HPDE6-E6E7 (cell line): ENCODE data around the gene ARHGEF11.

ENCODE experiments used
- DNase-seq: peaks from one replicate; pipeline ENCODE4 v3.0.0; 2011; ENCODE audit warnings: missing footprints; ENCODE audit errors: extremely low spot score

ARHGEF11 gene

GRCh38 chr1:156910309-156910782, 135.2 kb downstream of the ARHGEF11 start:
- no peak for DNase-seq

- no peak for DNase-seq
These were observed 135.9 kb downstream of the ARHGEF11 start for GRCh38 chr1:156909671-156910070.

- DNase-seq: no peak
These were observed 136.6 kb downstream of the ARHGEF11 start for GRCh38 chr1:156908955-156909354.

- DNase-seq: no peak
These were observed 137.0 kb downstream of the ARHGEF11 start for GRCh38 chr1:156908541-156908940.

GRCh38 chr1:156906206-156906906, 139.2 kb downstream of the ARHGEF11 start:
- no peak for DNase-seq

- DNase-seq: no peak
These were observed 139.9 kb downstream of the ARHGEF11 start for GRCh38 chr1:156905651-156906050.

GRCh38 chr1:156905176-156905575, 140.4 kb downstream of the ARHGEF11 start:
- DNase-seq: no peak

- no peak for DNase-seq
These were observed 141.2 kb downstream of the ARHGEF11 start for GRCh38 chr1:156904187-156904959.

- no peak for DNase-seq
These were observed 142.0 kb downstream of the ARHGEF11 start for GRCh38 chr1:156903328-156904091.

GRCh38 chr1:156901966-156902915, 143.3 kb downstream of the ARHGEF11 start:
- DNase-seq: no peak

- no peak for DNase-seq
These were observed 144.0 kb downstream of the ARHGEF11 start for GRCh38 chr1:156901590-156901900.

GRCh38 chr1:156900896-156901589, 144.5 kb downstream of the ARHGEF11 start:
- DNase-seq: no peak

- no peak for DNase-seq
These were observed 145.4 kb downstream of the ARHGEF11 start for GRCh38 chr1:156899956-156900718.

GRCh38 chr1:156898971-156899664, 146.4 kb downstream of the ARHGEF11 start:
- DNase-seq: no peak

GRCh38 chr1:156898161-156898566, 147.4 kb downstream of the ARHGEF11 start:
- DNase-seq: no peak

- DNase-seq: peak; percentile 52
These were observed 148.3 kb downstream of the ARHGEF11 start for GRCh38 chr1:156897078-156897825.

- peak; percentile 84 for DNase-seq
These were observed 149.0 kb downstream of the ARHGEF11 start for GRCh38 chr1:156896490-156897033.

- no peak for DNase-seq
These were observed 149.6 kb downstream of the ARHGEF11 start for GRCh38 chr1:156895927-156896326.
